A549 (cell line): ENCODE measurements around the gene EPOP. TPM values are rescaled to one million over a fixed set of nuclear protein-coding genes. Genes with fewer than 3 reads are reported as not detected.

ENCODE experiments used
- ATAC-seq, 2 experiments: fragments of 200-7000 bp in 1 of 2; fragments of >200 bp in 1 of 2; cut with Nextera tagmentation in 1 of 2; cut with Tn5 transposase in 1 of 2; 3 replicates each; pipeline versions ENCODE4 v1.8.0 to v1.9.1; 2018 to 2020; ENCODE audit warnings: mild to moderate bottlenecking in 1 of 2, moderate library complexity in 1 of 2
- CTCF ChIA-PET: fragments of 300-600 bp; sonication (Branson Sonifier 250); formaldehyde crosslinking; extraction: SDS; loops from one replicate; lab custom pipeline; 2021; ENCODE audit warnings: antibody characterized with exemption, inconsistent platforms; lab: Yijun Ruan, JAX
- POLR2A ChIA-PET: fragments of 350-600 bp; formaldehyde crosslinking; extraction: SDS; loops from one replicate; lab custom pipeline; 2021; ENCODE audit warnings: antibody characterized with exemption, inconsistent platforms; lab: Yijun Ruan, JAX
- DNase-seq, 2 experiments: peaks; one replicate each; pipeline versions ENCODE4 v3.0.0 to v3.0.0-alpha.2; 2011 to 2016; ENCODE audit warnings: low read depth in 1 of 2, low spot score in 1 of 2
- FAIRE-seq: peaks from 2 replicates; lab custom pipeline; 2011; peaks lifted over from hg19 to GRCh38; lab: Jason Lieb, UNC
- H3K27ac ChIP-seq, 2 experiments: fragments of >200 bp; sonication (Bioruptor Twin); formaldehyde crosslinking; 3 replicates each; pipeline ENCODE4 v1.5.1; 2016 to 2017
- H3K4me1 ChIP-seq: fragments of >200 bp; sonication (Bioruptor Twin); formaldehyde crosslinking; 3 replicates; pipeline ENCODE4 v1.6.1; 2016
- H3K4me2 ChIP-seq: fragments of >200 bp; sonication (Bioruptor Twin); formaldehyde crosslinking; 3 replicates; pipeline ENCODE4 v1.6.1; 2016
- H3K4me3 ChIP-seq: fragments of >200 bp; sonication (Bioruptor Twin); formaldehyde crosslinking; 3 replicates; pipeline ENCODE4 v1.5.1; 2016
- H3K9me3 ChIP-seq: fragments of >200 bp; sonication (Bioruptor Twin); formaldehyde crosslinking; 3 replicates; pipeline ENCODE4 v1.6.1; 2016
- BHLHE40 ChIP-seq: IDR thresholded peaks from 2 replicates; pipeline ENCODE4 v1.6.1; 2012; ENCODE audit warnings: low read depth, low read length, inconsistent platforms
- GATA3 ChIP-seq: IDR thresholded peaks from 2 replicates; pipeline ENCODE4 v1.6.1; 2012; ENCODE audit warnings: borderline replicate concordance
- HEYL ChIP-seq: fragments of 250-450 bp; sonication (Bioruptor Pico); IDR thresholded peaks from 2 replicates; pipeline ENCODE4 v1.8.0; 2021; ENCODE audit warnings: mild to moderate bottlenecking, moderate library complexity
- HOXB13 ChIP-seq: fragments of 250-450 bp; sonication (Bioruptor Pico); IDR thresholded peaks from 2 replicates; pipeline ENCODE4 v1.5.0; 2020; ENCODE audit warnings: low read depth, mild to moderate bottlenecking, moderate library complexity
- JUN ChIP-seq, 2 experiments: fragments of >200 bp; sonication (Bioruptor Twin); formaldehyde crosslinking; IDR thresholded peaks; 2 replicates in 1 of 2; 3 replicates in 1 of 2; pipeline ENCODE4 v1.6.1; 2016 to 2017
- KDM1A ChIP-seq: fragments of 200-600 bp; sonication (generic); IDR thresholded peaks from 2 replicates; pipeline ENCODE4 v1.6.1; 2016; ENCODE audit warnings: low read depth, mild to moderate bottlenecking
- MAFK ChIP-seq: fragments of 450-650 bp; IDR thresholded peaks from 2 replicates; pipeline ENCODE4 v1.6.1; 2014; ENCODE audit not compliant: partially characterized antibody
- MAZ ChIP-seq: fragments of 150-350 bp; IDR thresholded peaks from 2 replicates; pipeline ENCODE4 v1.6.1; 2014; ENCODE audit warnings: antibody characterized with exemption, low read depth, low read length, borderline replicate concordance
- MYC ChIP-seq: IDR thresholded peaks from 2 replicates; pipeline ENCODE4 v1.6.1; 2012; ENCODE audit warnings: mild to moderate bottlenecking, inconsistent platforms, low read length, improper control_type of control experiment, borderline replicate concordance
- PHF8 ChIP-seq: fragments of 200-600 bp; sonication (generic); IDR thresholded peaks from 2 replicates; pipeline ENCODE4 v1.6.1; 2016; ENCODE audit warnings: low read depth, mild to moderate bottlenecking, antibody characterized with exemption, moderate library complexity, borderline replicate concordance
- POLR2A ChIP-seq: IDR thresholded peaks from 2 replicates; pipeline ENCODE4 v1.6.1; 2012; ENCODE audit warnings: mild to moderate bottlenecking, low read length
- TFCP2L1 ChIP-seq: fragments of 250-450 bp; sonication (Bioruptor Pico); IDR thresholded peaks from 2 replicates; pipeline ENCODE4 v1.5.0; 2021; ENCODE audit warnings: mild to moderate bottlenecking
- ZC3H11A ChIP-seq: fragments of 450-650 bp; IDR thresholded peaks from 2 replicates; pipeline ENCODE4 v1.6.1; 2014; ENCODE audit warnings: antibody characterized with exemption, mild to moderate bottlenecking
- WGBS: methylation state at CpG from one replicate; pipeline ENCODE4 v1.1.6; 2017; ENCODE audit errors: missing lambda C conversion rate; 5-methylcytosine and 5-hydroxymethylcytosine counted together
- polyA plus RNA-seq, 4 experiments: library from polyadenylated mRNA; depleted of rRNA in 3 of 4; stranded (reverse); fragments of >200 nt; fragmentation: RNase III in 1 of 4; extraction: RNeasy Plus Mini Kit Qiagen cat#74134 plus additional on column Dnase treatment in 1 of 4; gene quantifications; 2 replicates in 3 of 4; 3 replicates in 1 of 4; pipeline ENCODE4 v1.2.3, GENCODE V29; 2011 to 2017
- TF ChIP-seq, protein P1 (sequence below): IDR thresholded peaks from 2 replicates; pipeline ENCODE4 v1.6.1; 2012; ENCODE audit warnings: low read depth, borderline replicate concordance
- TF ChIP-seq, protein P2 (sequence below): IDR thresholded peaks from 2 replicates; pipeline ENCODE4 v1.6.1; 2012
- TF ChIP-seq, protein P3 (sequence below): fragments of >200 bp; sonication (Bioruptor Twin); formaldehyde crosslinking; IDR thresholded peaks from 3 replicates; pipeline ENCODE4 v1.6.1; 2016
- TF ChIP-seq, protein P4 (sequence below): fragments of 250-450 bp; sonication (Bioruptor Pico); IDR thresholded peaks from 2 replicates; pipeline ENCODE4 v1.5.0; 2020; ENCODE audit warnings: low read depth, mild to moderate bottlenecking, moderate library complexity

The EPOP gene
- polyA plus RNA-seq, 2 of the 4 experiments (the other 2 are of a cell fraction) = 5.1 to 12.1 TPM

DNA sequence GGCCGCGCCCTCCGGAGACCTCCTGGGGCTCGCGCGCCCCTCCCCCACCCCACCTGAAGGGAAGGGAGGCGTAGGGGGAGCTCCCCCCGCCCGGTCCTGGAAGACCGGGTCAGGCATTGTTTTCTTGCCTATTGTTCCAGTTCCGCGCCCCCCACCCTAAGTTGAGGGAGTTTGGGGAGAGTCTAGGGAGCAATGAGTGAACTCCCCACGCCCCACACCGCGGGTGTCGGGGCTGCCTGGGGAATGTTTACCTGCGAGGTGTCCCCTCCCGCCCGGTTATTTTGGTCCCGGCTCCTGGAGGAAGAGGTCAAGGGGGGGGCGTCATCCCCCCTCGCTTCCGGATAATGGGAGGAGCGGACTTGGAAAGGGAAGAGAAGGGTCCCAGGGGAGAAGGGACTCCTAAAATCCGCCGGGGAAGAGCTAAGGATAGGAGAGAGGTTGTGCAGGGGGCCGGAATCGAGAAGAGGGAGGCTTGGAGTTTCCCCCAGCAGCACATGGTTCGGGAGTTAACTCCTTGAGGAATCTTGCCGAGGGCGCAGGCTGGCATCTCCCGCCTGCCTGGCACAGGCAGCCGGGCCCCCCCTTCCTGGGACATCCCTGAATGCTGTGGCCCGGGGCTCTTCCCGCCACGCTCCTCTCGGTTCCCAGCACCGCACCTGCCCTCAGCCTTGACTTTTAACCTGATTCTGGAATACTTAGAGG lies 31.2 kb upstream of the EPOP start:
- H3K27ac ChIP-seq = peak overlapping the region; percentile 82 to 98
- peak; percentile 56 to 70 for DNase-seq
- peak overlapping the region; percentile 92 for H3K4me2 ChIP-seq
- POLR2A ChIA-PET = interaction anchor here (0.6 to 1.8 kb wide), 3 partner anchors 13 to 46 kb away, joined by 3 to 5 read pairs (median 4); no protein-coding TSS in a partner anchor
- CTCF ChIA-PET = interaction anchor here (0.9 to 5.7 kb wide), 9 partner anchors 10 to 30 kb away, joined by 3 to 64 read pairs (median 6); no protein-coding TSS in a partner anchor
- peak overlapping the region; percentile 94 for H3K4me3 ChIP-seq
- no peak for FAIRE-seq
- peaks cover 35% of the 10 kb centered on the region for H3K4me1 ChIP-seq
- TF ChIP-seq, protein P1, sequence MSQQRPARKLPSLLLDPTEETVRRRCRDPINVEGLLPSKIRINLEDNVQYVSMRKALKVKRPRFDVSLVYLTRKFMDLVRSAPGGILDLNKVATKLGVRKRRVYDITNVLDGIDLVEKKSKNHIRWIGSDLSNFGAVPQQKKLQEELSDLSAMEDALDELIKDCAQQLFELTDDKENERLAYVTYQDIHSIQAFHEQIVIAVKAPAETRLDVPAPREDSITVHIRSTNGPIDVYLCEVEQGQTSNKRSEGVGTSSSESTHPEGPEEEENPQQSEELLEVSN = 0 out of 2 replicates have a peak, but pooled peaks have one; percentile 44
- TF ChIP-seq JUN (IDR thresholded peaks at IDR 0.05) (peak in 1 of 2 experiments; percentile 1; a peak in 3 of 5 replicates), BHLHE40 (no peak)
- TF ChIP-seq, protein P2, sequence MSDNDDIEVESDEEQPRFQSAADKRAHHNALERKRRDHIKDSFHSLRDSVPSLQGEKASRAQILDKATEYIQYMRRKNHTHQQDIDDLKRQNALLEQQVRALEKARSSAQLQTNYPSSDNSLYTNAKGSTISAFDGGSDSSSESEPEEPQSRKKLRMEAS = peak; percentile 36; the same call in 1 of the 2 replicates
- H3K9me3 ChIP-seq = no peaks in the 10 kb centered on the region
- WGBS = 2% methylated on average over 30 of the region's 38 CpGs
- peak; percentile 1 to 19; a peak in 3 of 6 replicates for ATAC-seq

DNA sequence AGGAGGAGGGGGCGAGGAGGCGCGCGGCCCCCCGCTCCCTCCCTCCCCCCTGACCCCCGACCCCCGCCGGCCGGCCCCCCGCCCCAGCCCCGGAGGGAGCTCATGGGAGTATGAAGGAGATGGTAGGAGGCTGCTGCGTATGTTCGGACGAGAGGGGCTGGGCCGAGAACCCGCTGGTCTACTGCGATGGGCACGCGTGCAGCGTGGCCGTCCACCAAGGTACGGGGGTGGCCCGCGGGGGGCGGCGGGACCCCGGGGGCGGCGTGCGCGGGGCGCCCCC lies 30.7 kb upstream of the EPOP start:
- Histone ChIP-seq H3K4me2 (peak overlapping the region; percentile 92), H3K4me1 (peaks cover 37% of the 10 kb centered on the region), H3K4me3 (peak overlapping the region; percentile 94), H3K27ac (peak overlapping the region; percentile 82 to 98), H3K9me3 (no peaks in the 10 kb centered on the region)
- TF ChIP-seq, protein P3, sequence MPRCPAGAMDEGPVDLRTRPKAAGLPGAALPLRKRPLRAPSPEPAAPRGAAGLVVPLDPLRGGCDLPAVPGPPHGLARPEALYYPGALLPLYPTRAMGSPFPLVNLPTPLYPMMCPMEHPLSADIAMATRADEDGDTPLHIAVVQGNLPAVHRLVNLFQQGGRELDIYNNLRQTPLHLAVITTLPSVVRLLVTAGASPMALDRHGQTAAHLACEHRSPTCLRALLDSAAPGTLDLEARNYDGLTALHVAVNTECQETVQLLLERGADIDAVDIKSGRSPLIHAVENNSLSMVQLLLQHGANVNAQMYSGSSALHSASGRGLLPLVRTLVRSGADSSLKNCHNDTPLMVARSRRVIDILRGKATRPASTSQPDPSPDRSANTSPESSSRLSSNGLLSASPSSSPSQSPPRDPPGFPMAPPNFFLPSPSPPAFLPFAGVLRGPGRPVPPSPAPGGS = no peak
- TF ChIP-seq MYC = 0 out of 2 replicates have a peak, but pooled peaks have one; percentile 2
- peak in 1 of 2 experiments; percentile 19; a peak in 1 of 5 replicates for TF ChIP-seq JUN (IDR thresholded peaks at IDR 0.05)
- ChIA-PET CTCF (interaction anchor here (0.9 to 2.2 kb wide), 3 partner anchors 25 to 30 kb away, joined by 3 to 10 read pairs (median 8); no protein-coding TSS in a partner anchor), POLR2A (interaction anchor here (1.0 to 1.8 kb wide), 3 partner anchors 13 to 164 kb away, joined by 3 to 5 read pairs (median 4); partner anchors contain the start of gene LASP1)
- DNase-seq = no peak
- WGBS = 2% methylated on average over 10 of the region's 32 CpGs
- peak in 1 of 2 experiments; percentile 11; a peak in 1 of 6 replicates for ATAC-seq
- FAIRE-seq = no peak

DNA sequence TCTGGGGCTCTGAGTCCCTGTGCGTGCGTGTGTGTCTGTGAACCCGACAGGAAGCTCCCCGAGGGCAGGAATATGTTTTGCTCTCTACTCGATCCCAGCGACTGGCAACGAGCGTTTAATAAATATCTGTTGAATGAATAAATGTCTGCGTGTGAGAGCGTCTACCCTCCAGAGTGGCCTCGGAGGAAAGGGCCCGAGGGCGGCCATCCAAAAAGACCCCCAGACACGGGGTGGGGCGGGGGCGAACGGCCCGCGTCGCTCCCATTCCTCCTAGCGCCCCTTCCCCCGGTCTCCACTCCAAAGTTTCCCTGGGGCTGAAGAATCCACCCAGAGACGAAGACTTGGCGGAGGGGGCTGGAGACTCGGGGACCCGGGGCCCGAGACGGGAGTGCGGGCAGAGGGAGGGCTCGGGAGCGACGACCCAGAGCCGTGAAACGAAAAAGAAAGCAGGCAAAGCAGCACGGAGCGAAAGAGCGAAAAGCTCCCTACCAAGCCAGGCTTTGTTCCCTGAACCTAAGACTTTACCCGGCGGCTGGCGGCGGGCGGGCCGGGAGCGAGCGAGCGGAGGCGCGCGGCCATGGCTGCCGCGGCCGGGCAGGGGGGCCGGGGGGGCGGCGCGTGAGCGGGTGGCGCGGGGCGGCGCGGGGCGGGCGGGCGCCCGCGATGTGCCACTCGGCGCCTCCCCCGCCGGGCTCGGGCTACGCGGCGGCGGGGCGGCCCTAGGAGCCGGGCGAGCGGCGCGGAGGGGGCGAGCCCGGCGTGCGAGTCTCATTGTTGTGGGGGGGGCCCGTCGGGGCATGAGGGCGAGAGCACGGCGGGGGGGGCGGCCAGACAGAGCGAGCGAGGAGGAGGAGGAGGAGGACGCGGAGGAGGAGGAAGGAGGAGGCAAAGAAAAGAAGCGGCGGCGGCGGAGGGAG lies 30.1 kb upstream of the EPOP start, which contains the start of gene MLLT6:
MLLT6 (plus strand) TSS at position 668 of the 917 bp plus-strand sequence. CDS start 360 bp downstream, outside the sequence.
- ATAC-seq (peak; percentile 38 to 48), FAIRE-seq (no peak), DNase-seq (peak; percentile 81 to 85)
- POLR2A ChIA-PET = interaction anchor here (1.0 to 1.8 kb wide), 3 partner anchors 14 to 165 kb away, joined by 3 to 5 read pairs (median 4); partner anchors contain the start of gene LASP1
- CTCF ChIA-PET = interaction anchor here (0.9 to 2.2 kb wide), 4 partner anchors 26 to 37 kb away, joined by 3 to 10 read pairs (median 7); no protein-coding TSS in a partner anchor
- 9% methylated on average over 41 of the region's 100 CpGs for WGBS
- Histone ChIP-seq H3K9me3 (no peaks in the 10 kb centered on the region), H3K4me3 (peak within 1 kb of the TSS; percentile 94), H3K27ac (peak within 1 kb of the TSS; percentile 82 to 98), H3K4me1 (peaks cover 43% of the 10 kb centered on the region), H3K4me2 (peak within 1 kb of the TSS; percentile 92)
- TF ChIP-seq, protein P4, sequence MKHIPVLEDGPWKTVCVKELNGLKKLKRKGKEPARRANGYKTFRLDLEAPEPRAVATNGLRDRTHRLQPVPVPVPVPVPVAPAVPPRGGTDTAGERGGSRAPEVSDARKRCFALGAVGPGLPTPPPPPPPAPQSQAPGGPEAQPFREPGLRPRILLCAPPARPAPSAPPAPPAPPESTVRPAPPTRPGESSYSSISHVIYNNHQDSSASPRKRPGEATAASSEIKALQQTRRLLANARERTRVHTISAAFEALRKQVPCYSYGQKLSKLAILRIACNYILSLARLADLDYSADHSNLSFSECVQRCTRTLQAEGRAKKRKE (CRISPR knock-in tag) = 0 out of 2 replicates have a peak, but pooled peaks have one; percentile 8
- no peak for TF ChIP-seq ZC3H11A
- TF ChIP-seq JUN (IDR thresholded peaks at IDR 0.05) = peak in 1 of 2 experiments; percentile 53; a peak in 2 of 5 replicates
- TF ChIP-seq MAFK = no peak
- TF ChIP-seq MAZ = 0 out of 2 replicates have a peak, but pooled peaks have one; percentile 21
- 0 out of 2 replicates have a peak, but pooled peaks have one; percentile 11 for TF ChIP-seq TFCP2L1 (CRISPR knock-in tag)
- 0 out of 2 replicates have a peak, but pooled peaks have one; percentile 6 for TF ChIP-seq GATA3
- TF ChIP-seq POLR2A = peak; percentile 40
- TF ChIP-seq, protein P2 = peak; percentile 52; the same call in 1 of the 2 replicates
- TF ChIP-seq, protein P1 = peak; percentile 41; the same call in 1 of the 2 replicates
- no peak for TF ChIP-seq KDM1A
- no peak for TF ChIP-seq HOXB13 (CRISPR knock-in tag)
- TF ChIP-seq PHF8 = 0 out of 2 replicates have a peak, but pooled peaks have one; percentile 57
- no peak for TF ChIP-seq HEYL (CRISPR knock-in tag)
